ENCODE measurements around the gene CSTF1.

GRCh38 chr20:56418385-56418861 lies 26.0 kb downstream of the CSTF1 start:
- TF ChIP-seq POLR2A (IDR thresholded peaks at IDR 0.05) (no peak), CTCF (IDR thresholded peaks at IDR 0.05) (no peak)

Measured in testis (tissue), 2 donors.